Measurements from ENCODE around the gene DPP10. TPM values are rescaled to one million over a fixed set of nuclear protein-coding genes. Genes with fewer than 3 reads are reported as not detected.

Gene DPP10
- total RNA-seq, 1 donor from 2014 or later = 6.6 TPM

DNA sequence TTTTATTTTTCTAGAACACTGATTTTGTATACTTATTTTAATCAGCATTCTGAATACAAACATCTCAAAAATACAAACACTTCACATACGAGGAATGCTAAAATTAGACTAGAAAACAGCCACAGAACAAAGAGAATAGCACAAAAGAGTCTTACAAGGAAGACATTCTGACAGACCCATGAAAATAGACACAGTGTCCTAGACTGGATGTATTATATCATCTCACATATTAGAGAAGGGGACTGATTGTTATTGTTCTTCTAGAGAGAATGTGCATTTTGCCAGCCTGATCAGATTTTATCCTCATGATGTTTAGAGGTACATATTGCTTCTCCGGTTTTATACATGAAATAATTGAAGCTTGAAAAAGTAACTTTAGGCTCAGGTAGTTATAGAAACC lies 357.9 kb downstream of the DPP10 start:
- no peak for DNase-seq (ENCODE audit: low spot score)

DNA sequence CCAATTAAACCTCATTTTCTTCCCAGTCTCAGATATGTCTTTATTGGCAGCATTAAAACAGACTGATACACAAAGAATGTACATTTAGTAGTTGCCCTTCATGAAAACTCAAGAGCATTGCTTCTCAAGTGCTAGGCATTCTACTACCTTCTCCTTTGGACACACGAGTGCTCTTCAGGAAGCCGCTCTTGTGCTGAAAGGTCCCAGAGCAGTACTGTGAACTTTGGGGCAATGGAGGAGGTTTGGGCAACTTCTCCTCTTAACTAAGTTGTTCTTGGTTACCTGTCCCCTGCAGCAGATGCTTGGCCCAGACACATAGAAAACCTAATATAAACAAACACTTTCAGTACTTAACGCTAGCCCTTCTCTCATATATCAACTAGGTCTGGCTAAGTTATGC lies 362.8 kb downstream of the DPP10 start:
- no peak for DNase-seq (ENCODE audit: low spot score)

DNA sequence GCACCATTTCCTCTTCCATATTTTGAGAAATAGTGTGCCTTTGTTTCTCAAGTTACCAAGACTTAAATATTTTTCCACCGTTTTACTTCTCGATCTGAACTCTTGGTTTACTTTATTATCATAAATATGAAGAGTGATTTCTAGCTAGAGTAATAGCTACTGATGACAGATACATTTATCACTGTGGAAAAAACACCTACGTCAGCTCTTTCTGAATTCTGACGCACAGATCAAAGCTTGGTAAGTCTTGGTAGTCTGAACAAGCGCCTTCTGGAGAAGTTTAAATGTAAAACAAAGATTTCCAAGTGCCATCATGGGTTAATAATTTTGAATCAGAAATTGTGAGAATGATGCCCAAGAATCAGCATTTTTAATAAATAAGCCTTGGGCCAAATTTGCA lies 367.7 kb downstream of the DPP10 start:
- DNase-seq (ENCODE audit: low spot score) = no peak

DNA sequence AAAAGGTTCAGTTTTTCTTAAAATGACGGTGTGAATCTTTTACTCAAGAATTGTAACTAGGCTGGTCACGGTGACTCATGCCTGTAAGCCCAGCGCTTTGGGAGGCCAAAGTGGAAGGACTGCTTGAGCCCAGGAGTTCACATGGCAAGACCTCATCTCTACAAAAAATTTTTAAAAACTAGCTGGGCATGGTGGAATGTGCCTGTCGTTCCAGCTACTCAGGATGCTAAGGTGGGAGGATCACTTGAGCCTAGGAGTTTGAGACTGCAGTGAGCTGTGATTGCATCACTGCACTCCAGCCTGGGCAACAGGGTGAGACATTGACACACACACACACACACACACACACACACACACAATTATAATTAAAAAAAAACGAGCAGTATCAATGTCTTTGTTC lies 369.8 kb downstream of the DPP10 start:
- no peak for DNase-seq (ENCODE audit: low spot score)

DNA sequence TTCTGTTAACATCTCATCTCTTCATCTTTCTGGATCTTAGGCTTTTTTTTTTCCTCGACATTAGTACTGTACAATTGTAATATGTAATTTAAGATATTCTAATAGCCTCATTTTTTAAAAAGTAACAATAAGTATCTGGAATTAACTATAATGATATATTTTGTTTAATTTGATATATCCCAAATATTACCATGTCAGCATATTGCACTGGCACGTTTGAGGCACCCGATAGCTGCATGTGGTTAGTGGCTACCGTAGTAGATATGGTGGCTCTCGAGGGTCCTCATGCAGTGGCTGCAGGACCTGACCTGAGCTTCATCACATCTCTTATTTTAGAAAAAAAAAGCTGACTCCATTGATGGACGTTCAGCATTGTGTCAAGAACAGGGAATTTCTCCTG lies 371.9 kb downstream of the DPP10 start:
- no peak for DNase-seq (ENCODE audit: low spot score)

DNA sequence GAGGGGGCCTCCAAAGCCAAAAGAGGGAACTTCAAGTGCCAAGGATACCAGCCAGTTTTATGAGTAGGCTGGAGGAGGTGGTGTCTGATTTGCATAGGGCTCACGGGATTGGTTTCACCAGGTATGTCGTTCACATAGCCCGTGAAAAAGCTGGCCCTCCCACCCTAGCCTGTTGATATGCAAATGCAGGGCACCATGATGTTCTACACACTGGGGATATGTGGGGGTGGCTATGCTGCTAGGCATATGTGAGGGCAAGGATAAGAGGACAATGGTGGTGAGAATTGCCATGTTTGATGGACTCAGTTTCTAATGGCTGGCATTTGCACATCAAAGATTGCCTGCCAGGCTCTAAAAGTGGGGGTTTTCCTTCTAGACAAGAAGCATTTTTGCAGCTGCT lies 378.6 kb downstream of the DPP10 start:
- DNase-seq (ENCODE audit: low spot score) = no peak

DNA sequence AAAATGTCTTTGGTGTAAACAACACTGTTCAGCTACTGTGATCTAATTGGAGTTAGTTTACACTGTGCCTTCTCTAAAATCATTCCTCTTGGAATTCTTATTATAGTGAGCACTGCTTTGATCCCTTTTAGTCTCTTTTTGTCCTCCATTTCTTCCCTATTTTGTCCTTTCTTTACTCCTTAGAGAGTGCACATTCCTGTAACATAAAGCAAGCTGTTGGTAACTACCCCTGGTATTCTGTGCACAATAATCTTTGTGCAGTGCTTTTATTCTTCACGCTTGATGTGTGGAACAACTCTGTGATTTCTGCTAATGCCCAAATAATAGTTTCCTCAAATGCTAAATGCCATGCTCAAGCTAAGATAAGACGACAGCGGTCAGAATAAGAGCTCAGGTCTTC lies 401.5 kb downstream of the DPP10 start:
- DNase-seq (ENCODE audit: low spot score) = no peak

DNA sequence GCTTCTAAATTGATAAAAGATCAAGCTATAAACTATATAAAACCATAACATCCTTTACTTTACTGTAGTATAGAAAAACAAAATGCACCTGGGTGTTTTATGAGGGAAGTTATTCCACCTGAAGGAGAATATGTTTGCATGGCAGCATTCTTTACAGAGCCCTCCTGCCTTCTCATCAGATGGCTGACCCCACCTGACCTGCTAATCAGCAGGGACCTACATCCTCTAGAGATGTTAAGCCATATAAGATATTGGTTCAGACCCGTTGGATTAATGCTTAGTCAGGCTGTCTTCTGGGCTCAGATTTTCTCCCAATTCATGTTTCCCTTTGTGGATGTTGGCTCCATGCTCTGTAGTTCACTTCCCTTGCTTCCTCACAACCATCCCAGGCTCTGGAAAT lies 414.8 kb downstream of the DPP10 start:
- DNase-seq (ENCODE audit: low spot score) = no peak

DNA sequence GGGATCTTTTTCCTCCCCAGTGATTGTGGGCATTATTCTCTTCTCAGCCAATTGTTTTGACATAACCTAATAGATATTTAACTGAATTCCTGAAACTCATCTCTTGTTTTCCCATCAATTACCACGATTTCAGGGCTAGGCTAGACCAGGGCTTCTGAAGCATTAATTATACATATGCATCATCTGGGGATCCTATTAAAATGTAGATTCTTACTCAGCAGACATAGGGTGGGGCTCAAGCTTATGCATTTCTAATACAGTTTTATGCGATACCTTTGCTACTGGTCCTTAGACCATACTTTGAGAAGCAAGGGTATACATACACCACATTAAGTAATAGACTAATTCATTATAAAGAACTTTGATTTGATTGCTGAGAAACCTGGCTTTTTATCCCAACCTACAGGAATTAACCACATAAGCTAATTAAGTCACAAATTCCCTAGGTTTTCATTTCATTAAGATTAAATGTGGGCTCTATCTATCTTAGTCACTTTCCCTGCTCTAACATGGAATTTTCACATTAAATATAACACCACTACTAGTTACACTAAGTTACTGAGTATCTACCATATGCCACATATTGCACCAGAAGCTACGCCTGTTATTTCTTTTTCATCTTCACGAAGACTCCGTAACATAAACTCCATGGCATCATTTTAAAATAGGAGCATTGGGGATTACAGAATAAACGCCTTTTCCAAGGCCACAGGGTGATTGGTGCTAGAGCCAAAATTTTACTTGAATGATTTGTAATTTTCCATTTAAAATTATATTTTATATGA lies 417.5 kb downstream of the DPP10 start:
- DNase-seq (ENCODE audit: low spot score) = no peak

DNA sequence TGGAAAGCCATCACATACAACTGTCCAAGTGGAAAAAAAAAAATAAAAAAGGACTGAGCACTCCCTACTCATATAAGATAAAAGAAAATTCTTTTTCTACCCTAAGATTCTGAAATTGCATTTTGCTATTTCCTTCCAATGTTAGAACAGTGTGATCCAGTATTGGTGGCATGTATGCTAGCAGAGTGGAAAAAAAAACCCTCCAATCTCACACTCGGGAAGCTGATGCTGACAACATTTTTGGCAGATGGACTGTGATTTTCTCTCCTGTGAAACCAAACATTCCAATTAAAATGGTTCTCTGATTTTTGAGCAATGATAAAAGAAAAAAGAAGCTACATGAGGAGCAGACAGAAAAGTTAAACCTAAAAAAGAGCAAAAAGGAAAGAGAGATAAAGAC lies 419.8 kb downstream of the DPP10 start:
- no peak for DNase-seq (ENCODE audit: low spot score)

DNA sequence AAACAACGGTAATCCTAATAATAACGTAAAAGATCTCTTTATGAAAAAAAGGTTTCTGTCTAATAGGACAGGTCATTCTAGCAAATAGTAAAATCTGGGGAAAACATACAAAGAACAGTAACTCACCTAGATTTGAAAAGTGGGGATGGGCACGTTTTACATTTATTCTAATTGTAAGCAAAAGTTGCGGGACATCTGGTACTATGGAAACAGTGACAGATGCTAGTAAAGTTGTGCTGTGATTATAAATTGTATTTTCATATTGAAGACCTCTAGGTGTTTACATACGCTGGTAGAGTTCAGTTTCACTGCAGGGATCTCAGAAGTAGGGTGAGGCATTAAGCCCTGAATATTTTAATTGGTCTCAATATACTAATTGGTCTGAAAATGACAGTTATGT lies 422.5 kb downstream of the DPP10 start:
- DNase-seq (ENCODE audit: low spot score) = no peak

DNA sequence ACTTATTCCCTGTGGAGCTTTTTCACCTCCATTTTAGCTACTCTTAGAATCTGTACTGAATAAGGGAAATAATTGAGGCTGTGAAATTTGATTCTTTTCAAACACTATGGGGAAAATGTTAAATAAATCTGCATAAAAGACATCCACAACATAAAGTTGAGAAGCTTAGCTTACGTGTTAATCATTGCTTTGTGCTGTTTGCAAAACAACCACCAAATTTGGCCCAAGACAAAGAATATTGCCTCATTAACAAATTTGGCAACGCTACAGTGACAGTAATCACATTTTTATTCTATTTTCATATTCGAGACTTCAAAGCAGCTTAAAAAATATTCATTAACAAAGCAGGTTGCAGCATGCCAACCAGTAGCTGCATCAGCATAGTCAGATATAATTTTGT lies 437.6 kb downstream of the DPP10 start:
- no peak for DNase-seq (ENCODE audit: low spot score)

DNA sequence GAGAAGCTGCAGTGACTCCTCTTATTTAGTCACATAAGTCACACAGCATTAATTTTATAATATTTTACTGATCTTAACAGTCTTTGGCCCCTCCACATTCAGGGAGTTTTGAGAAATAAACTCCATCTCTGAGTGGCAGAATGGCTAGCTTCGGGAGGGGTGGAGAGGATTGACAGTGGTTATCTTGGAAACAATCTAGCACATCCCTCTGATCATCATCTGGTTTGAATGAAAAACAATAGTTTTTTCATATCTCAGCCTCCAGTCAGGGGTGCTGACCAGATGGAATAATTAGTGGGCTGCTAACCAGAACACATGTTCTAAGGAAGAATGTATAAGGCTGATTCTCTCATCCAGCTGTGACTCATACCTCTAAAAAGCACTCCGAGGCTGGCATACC lies 477.5 kb downstream of the DPP10 start:
- DNase-seq (ENCODE audit: low spot score) = no peak

DNA sequence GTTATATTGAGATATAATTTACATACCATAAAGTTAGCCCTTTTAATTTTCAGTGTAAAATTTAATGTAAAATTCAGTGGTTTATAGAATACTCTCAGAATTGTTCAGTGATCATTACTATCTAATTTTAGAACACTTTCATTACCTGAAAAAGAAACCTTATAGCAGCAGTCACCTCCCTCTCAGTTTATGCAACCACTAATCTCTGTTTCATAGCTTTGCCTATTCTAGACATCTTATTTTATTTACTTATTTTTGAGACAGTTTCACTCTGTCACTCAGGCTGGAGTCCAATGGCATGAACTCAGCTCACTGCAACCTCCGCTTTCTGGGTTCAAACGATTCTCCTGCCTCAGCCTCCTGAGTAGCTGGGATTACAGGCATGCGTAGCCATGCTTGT lies 479.6 kb downstream of the DPP10 start:
- no peak for DNase-seq (ENCODE audit: low spot score)

DNA sequence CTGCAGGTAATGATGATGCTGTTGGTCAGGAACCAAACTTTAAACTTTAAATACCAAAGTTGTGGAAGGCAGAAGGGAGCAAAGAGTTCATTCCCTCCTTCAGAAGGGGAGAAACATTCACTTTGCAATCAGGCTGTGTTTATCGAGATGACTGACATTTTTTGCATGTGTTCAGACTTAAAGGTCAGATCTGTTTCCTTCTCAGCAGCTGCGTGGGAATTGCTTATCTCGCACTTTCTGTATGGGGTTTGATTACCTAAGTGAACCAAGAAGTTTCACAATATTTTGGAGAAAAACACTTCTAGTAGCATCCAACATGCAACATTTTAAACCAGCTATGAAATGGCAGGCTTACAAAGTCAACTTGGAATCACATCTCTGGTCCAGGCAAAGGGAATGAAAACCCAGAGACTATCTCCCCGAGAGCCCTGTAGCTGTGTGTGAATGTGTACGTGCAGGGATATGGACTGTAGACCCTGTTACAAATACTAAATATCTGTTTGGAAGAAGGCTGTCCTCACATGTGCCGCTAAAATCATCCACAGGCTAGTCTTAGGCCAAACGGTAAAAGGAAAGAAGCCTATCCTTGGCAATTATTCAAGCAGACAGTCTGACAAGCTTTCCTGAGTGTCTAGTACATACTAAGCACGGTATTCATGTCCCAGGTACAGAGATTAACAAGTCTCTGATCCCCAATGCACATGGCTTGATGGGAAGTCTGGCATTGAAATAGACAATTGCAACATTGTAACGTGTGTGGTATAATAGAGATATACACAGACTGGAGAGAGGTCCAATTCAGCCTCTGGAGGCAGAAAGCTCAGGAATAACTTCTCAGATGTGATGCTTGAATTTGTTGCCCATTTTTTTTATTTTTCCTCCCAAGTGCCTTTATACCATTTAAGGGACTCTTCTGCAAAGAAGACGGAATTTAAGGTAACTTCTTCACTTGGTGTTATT lies 483.1 kb downstream of the DPP10 start:
- DNase-seq (ENCODE audit: low spot score) = no peak

DNA sequence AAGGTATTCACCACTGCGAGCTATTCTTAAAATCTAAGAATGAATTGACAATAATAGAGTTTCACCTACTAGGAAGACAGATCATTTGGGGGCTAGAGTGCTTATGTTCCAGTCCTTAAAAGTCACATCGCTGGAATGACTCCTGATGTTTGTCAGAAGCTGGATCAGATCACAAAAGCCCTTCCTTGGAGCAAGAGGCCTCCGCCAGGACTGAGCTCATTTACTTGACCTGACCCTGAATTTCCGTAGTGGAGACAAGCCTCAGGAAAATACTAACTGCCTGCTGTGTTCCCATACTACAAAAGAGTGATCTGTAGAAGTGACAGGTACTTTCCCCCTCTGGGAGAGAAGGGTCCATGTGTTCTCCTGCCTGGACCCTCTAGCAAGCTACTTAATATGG lies 483.9 kb downstream of the DPP10 start:
- no peak for DNase-seq (ENCODE audit: low spot score)

DNA sequence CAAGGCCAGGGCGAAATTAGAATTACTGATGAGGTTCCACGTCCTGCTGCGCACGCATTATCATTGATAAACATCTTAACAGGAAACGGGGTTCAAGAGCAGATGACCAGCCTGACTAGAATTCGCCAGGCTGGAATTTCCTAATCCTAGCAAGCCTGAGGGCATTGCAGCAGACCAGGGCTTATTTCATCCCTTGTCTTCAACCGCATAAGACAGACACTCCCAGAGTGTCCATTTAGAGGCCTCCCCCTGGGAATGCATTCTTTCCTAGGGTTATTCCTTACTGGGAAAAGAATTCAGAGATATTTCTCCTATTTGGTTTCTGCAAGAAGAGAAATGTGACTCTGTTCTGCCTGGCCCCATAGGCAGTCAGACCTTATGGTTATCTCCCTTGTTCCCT lies 486.8 kb downstream of the DPP10 start:
- no peak for DNase-seq (ENCODE audit: low spot score)

DNA sequence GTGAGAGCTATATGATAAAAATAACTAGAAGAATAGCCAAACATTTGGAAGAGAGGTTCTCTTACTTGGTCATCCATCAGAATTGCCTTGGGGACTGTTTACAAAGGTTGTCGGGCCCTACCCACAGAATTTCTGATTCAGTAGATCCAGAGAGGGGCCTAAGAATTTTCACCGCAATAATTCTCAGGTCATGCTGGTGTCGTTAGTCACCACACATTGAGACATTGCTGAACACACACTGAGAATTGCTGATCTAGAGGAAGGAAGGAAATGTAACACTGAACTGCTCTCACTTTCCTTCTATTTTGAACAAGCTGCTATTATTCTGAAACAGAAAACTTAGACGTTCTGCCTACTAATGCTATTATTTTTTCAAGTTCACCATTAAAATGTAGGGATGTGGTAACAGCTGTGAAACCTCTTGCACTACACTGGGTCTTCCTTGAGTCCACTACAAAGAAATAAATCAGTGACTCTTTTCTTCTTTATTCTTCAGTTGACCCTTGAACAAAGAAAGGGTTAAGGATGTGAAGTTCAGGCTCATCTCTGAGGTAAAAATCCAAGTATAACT lies 491.3 kb downstream of the DPP10 start:
- DNase-seq (ENCODE audit: low spot score) = no peak

DNA sequence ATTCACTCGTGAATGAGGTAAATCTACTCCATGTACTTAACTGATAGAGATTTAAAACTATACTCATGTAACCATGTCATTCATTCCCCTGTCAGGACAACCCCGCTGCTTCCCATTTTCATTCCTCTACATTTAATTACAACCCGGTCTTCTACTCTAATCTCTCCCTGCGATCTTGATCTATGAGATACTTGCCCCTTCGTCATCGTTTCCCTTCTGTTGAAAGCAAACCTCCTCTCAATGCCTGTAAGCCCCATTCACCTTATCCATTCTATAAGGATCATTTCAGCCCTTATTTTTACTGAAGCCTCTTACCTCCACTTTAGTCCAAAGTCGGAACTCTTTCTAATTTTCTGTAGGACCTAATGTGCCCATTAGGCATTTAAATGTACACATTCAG lies 492.6 kb downstream of the DPP10 start:
- no peak for DNase-seq (ENCODE audit: low spot score)

DNA sequence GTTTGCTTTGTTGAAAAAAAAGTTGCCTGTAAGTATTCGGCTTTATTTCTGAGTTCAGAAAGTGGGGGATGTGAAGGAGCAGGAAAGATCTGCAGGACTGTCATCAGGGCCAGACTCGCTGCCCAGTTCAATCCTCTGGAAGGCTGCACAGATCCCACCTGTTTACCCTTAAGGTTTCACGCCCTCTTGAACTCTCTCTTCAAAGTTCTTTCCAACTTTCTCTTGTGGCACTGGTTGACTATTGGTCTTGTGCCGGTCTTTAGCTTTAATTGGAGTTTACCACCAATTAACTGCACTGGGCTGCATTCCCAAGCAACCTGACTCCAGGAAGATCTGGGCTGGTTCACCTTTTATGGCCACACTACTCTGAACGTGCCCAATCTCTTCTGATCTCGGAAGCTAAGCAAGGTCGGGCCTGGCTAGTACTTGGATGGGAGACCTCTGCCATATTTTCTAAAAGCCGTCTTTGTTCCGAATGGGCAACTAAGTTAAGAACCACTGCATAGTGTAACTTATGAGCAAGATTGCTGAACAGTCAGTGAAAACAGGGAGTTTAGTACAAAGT lies 495.0 kb downstream of the DPP10 start:
- DNase-seq (ENCODE audit: low spot score) = no peak

DNA sequence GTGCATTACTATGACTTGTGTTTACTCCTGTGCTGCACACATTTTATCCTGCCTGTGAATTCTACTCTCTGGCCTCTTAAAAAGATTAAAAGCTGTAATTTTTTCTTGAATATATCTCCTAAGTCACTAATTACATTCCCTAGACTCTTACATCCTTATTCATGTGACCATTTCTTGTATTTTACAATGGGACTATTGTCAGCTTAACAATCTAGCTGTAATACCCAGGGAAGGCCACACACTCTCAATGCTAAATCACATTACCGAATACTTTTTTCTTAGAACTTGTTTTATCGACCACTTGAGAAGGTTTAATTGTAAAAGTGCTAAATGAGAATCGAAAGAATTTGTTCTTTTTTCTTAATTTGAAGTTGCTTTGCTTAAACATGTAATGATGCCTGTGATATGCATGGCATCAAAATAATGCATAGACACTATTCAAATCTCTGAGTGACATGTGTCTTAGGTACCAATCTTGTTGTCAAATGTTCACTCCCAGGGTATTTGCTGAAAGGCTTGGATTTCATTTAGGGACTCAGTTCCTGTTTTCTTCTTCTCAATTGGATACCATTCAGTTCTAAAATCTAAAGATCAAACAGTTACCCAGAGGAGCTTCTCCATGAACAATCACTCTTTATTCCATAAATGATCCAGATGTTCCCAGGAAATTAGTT lies 498.5 kb downstream of the DPP10 start:
- no peak for DNase-seq (ENCODE audit: low spot score)
